Activated T-cell treated with anti-CD3 and anti-CD28 coated beads for 24 hours (primary cell): ENCODE data around the gene SMURF1.

Experiments used
- DNase-seq: peaks from one replicate; pipeline ENCODE4 v3.0.0-alpha.2; 2020; ENCODE audit warnings: low read depth

Gene SMURF1

GRCh38 chr7:99097730-99098129 lies 46.2 kb downstream of the SMURF1 start:
- DNase-seq: no peak

- no peak for DNase-seq
Measured at GRCh38 chr7:99096124-99096887, 47.6 kb downstream of the SMURF1 start.

GRCh38 chr7:99095698-99096097 lies 48.2 kb downstream of the SMURF1 start:
- DNase-seq: no peak

- no peak for DNase-seq
Measured at GRCh38 chr7:99094401-99094800, 49.5 kb downstream of the SMURF1 start.

GRCh38 chr7:99092064-99092720 lies 51.7 kb downstream of the SMURF1 start:
- DNase-seq: no peak

GRCh38 chr7:99090771-99091542 lies 53.0 kb downstream of the SMURF1 start:
- no peak for DNase-seq

- DNase-seq: no peak
Measured at GRCh38 chr7:99089914-99090629, 53.8 kb downstream of the SMURF1 start.

GRCh38 chr7:99086944-99087343 lies 57.0 kb downstream of the SMURF1 start:
- DNase-seq: no peak

GRCh38 chr7:99086532-99086931 lies 57.4 kb downstream of the SMURF1 start:
- no peak for DNase-seq

GRCh38 chr7:99083733-99084132 lies 60.2 kb downstream of the SMURF1 start:
- no peak for DNase-seq

- DNase-seq: no peak
Measured at GRCh38 chr7:99083068-99083651, 60.7 kb downstream of the SMURF1 start.

GRCh38 chr7:99080679-99081078 lies 63.2 kb downstream of the SMURF1 start:
- DNase-seq: no peak

- no peak for DNase-seq
Measured at GRCh38 chr7:99079104-99079503, 64.8 kb downstream of the SMURF1 start.

GRCh38 chr7:99078416-99078815 lies 65.5 kb downstream of the SMURF1 start:
- DNase-seq: no peak

GRCh38 chr7:99076615-99077014 lies 67.3 kb downstream of the SMURF1 start:
- no peak for DNase-seq

GRCh38 chr7:99073839-99074446 lies 70.0 kb downstream of the SMURF1 start:
- DNase-seq: no peak

GRCh38 chr7:99072126-99072525 lies 71.8 kb downstream of the SMURF1 start:
- no peak for DNase-seq

GRCh38 chr7:99070361-99070760 lies 73.5 kb downstream of the SMURF1 start:
- no peak for DNase-seq

GRCh38 chr7:99061001-99061776 lies 82.7 kb downstream of the SMURF1 start:
- DNase-seq: no peak

- no peak for DNase-seq
Measured at GRCh38 chr7:99054781-99055180, 89.1 kb downstream of the SMURF1 start.

GRCh38 chr7:99050971-99051370 lies 92.9 kb downstream of the SMURF1 start:
- no peak for DNase-seq
